NT2/D1 (cell line): Measurements from ENCODE around the gene AGXT.

Experiments
- DNase-seq: peaks from one replicate; pipeline ENCODE4 v3.0.0-alpha.2; 2011; ENCODE audit warnings: low read depth, low spot score
- H3K27me3 ChIP-seq: 2 replicates; pipeline ENCODE4 v1.6.0; 2011; ENCODE audit warnings: mild to moderate bottlenecking; ENCODE audit not compliant: insufficient read length, insufficient read depth
- H3K36me3 ChIP-seq: 2 replicates; pipeline ENCODE4 v1.6.1; 2011; ENCODE audit warnings: mild to moderate bottlenecking, low read length, mixed read lengths; ENCODE audit not compliant: insufficient read depth, insufficient read length
- H3K4me1 ChIP-seq: 2 replicates; pipeline ENCODE4 v1.5.1; 2011; ENCODE audit not compliant: insufficient read depth, insufficient read length
- H3K4me3 ChIP-seq: 2 replicates; pipeline ENCODE4 v1.5.1; 2011; ENCODE audit warnings: low read depth; ENCODE audit not compliant: insufficient read length
- H3K9ac ChIP-seq: 2 replicates; pipeline ENCODE4 v1.6.0; 2011; ENCODE audit warnings: low read depth; ENCODE audit not compliant: insufficient read length
- H3K9me3 ChIP-seq: 2 replicates; pipeline ENCODE4 v1.5.1; 2011; ENCODE audit warnings: mild to moderate bottlenecking, low read length; ENCODE audit not compliant: insufficient read depth
- SUZ12 ChIP-seq: IDR thresholded peaks from 2 replicates; pipeline ENCODE4 v1.6.1; 2011; ENCODE audit not compliant: insufficient read length, insufficient read depth; ENCODE audit errors: extremely low read depth
- YY1 ChIP-seq: IDR thresholded peaks from 2 replicates; pipeline ENCODE4 v1.6.1; 2011; ENCODE audit not compliant: insufficient read length, insufficient read depth
- ZNF274 ChIP-seq: IDR thresholded peaks from 2 replicates; pipeline ENCODE4 v1.6.1; 2011; ENCODE audit warnings: mild to moderate bottlenecking, low read depth, low read length

The AGXT gene

DNA sequence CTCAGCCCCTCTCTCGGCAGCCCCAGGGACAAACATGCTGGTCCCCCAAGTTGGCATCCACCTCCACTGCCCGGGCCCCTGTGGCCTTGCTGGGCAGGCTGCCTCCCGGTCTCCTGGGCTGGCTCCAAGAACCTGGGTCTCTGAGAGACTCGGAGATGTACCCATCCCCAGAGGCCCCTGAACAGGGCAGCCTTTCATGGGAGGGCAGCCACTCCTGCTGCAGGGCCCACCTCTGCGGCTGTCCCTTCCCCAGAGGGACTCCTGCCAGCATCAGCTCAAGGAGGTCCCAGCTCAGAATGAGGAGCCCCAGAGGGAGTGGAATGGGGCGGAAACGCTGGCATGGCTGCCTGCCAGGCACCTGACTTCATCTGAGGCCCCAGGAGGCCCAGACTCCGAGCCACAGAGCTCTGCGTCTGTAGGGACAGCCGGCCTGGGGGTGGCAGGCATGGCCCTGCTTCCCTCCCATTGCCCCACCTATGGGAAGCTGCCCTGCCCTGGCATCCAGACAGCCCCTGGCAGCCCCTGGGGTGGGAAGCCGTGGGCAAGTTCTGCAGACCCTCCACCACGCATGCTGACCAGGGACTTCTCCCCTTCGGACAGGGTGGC lies 36.7 kb downstream of the AGXT start:
- no peak for TF ChIP-seq SUZ12
- TF ChIP-seq YY1 = no peak
- Histone ChIP-seq H3K27me3 (peaks cover 6% of the 10 kb centered on the region), H3K4me3 (no peak overlapping the region), H3K9me3 (peaks cover 8% of the 10 kb centered on the region; the same call in 1 of the 2 replicates), H3K4me1 (peaks cover 10% of the 10 kb centered on the region), H3K36me3 (no peaks in the 10 kb centered on the region), H3K9ac (no peak overlapping the region)
- DNase-seq = no peak

DNA sequence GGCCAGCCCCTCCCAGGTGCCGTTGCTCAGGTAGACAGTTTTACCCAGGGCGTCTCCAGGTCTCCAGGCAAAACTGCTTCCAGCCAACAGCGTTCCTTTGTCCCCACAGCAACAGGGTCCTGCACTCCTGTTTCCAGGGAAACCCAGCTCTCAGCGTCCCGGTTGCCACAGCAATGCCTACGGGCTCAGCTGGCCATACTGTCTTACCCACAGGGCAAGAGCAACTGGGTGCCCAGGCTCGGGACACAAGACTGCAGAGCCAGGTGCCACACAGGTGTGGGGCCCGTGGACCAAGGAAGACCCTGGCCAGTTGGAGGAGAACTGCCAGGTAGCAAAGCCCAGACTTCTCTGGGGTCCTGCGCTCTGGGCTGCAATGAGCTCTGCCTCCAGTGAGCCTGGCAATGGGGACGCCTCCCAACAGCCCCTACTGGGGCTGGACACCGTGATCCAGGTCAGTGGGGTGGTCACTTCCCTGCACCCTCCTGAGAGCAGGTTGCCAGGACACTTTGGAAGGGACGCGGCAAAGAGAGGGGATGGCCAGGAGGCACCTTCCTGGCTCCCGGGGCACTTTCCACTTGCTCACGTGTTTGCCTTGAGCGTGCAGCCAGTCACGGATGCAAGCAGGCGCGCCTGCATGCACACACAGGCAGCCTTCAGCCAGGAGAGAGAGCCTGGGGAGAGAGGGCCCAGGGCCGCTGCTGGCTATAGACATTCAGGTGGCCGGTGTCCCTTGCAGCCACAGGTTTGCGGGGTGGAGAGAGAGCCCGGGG lies 37.7 kb downstream of the AGXT start, which contains the start of gene CROCC2:
Gene CROCC2, plus strand, starts transcription at position 196 of the 770 bp plus-strand sequence. Its CDS starts 178 bp downstream, at position 374.
- H3K27me3 ChIP-seq = peaks cover 6% of the 10 kb centered on the region
- H3K4me1 ChIP-seq = peaks cover 10% of the 10 kb centered on the region
- no peak for DNase-seq
- H3K9ac ChIP-seq = no peak within 1 kb of the TSS
- TF ChIP-seq ZNF274 = no peak
- TF ChIP-seq SUZ12 = no peak
- no peak for TF ChIP-seq YY1
- peaks cover 7% of the 10 kb centered on the region; the same call in 1 of the 2 replicates for H3K9me3 ChIP-seq
- H3K4me3 ChIP-seq = no peak within 1 kb of the TSS
- H3K36me3 ChIP-seq = no peaks in the 10 kb centered on the region

- H3K27me3 ChIP-seq = peaks cover 6% of the 10 kb centered on the region
- H3K36me3 ChIP-seq = no peaks in the 10 kb centered on the region
- no peak for DNase-seq
- TF ChIP-seq ZNF274 (no peak), YY1 (no peak), SUZ12 (no peak)
- H3K4me1 ChIP-seq = peaks cover 10% of the 10 kb centered on the region
- no peak overlapping the region for H3K4me3 ChIP-seq
- peaks cover under 1% of the 10 kb centered on the region; the same call in 1 of the 2 replicates for H3K9me3 ChIP-seq
- H3K9ac ChIP-seq = no peak overlapping the region
These were observed 38.4 kb downstream of the AGXT start for GRCh38 chr2:240906911-240907590.

DNA sequence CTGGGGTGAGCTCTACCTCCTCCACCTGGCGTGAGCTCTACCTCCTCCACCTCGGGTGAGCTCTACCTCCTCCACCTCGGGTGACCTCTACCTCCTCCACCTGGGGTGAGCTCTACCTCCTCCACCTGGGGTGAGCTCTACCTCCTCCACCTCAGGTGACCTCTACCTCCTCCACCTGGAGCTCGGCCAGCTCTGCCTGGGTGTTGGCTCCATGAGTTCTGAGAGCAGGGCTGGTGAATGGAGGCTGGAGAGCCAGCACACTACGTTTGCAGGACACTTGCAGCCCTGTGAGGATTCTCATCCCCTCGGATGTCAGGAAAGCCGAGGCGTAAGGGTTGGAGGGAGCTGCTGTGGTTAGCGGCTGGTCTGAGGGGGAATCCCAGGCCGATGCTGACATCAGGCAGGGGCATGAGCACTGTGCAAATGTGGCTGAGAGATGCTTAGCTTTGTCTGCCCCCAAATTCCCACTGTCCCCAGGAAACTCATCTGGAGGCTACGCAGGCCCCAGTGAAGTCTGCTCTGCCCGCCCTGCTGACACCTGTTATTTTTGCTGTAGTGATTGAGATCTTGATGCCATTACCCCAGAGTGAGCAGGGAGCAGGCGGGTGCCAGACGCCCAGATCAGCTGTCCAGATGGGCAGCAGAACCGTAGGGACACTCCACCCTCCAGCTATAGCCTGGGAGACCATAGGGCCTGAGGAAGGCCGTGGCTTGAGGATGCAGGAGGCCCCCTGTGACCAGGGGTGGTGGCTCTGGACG lies 40.8 kb downstream of the AGXT start:
- H3K9me3 ChIP-seq = no peaks in the 10 kb centered on the region
- peaks cover 6% of the 10 kb centered on the region for H3K27me3 ChIP-seq
- no peak for DNase-seq
- H3K4me3 ChIP-seq = no peak overlapping the region
- no peak overlapping the region for H3K9ac ChIP-seq
- TF ChIP-seq ZNF274 (no peak), SUZ12 (no peak), YY1 (no peak)
- H3K36me3 ChIP-seq = no peaks in the 10 kb centered on the region
- peaks cover 10% of the 10 kb centered on the region for H3K4me1 ChIP-seq

DNA sequence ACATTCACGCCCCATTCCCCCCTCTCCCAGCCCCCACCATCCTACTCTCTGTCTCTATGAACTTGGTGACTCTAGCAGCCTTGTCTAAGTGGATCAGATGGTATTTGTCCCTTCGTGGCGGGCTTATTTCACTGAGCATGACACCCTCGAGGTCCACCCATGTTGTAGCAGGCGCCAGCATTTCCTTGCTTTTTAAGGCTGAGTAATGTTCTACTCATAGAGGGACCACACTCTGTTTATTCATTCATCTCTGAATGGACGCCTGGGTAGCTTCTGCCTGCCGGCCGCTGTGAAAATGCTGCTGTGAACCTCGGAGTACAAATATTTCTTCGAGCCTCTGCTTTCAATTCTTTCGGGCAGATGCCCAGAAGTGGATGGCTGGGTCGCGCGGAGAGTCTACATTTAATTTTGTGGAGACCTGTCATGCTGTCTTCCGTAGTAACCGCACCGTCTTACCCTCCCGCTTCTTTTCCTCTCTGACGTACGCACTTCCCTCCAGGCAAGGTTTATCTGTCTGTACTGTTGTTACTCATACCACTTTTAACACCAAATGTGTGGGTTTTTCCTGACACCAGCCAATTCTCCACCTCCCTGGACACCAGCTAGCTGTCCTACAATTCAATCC lies 43.1 kb downstream of the AGXT start:
- Histone ChIP-seq H3K4me1 (peaks cover 14% of the 10 kb centered on the region), H3K27me3 (peaks cover 8% of the 10 kb centered on the region), H3K36me3 (no peaks in the 10 kb centered on the region), H3K4me3 (no peak overlapping the region), H3K9ac (no peak overlapping the region), H3K9me3 (no peaks in the 10 kb centered on the region)
- TF ChIP-seq SUZ12 = no peak
- no peak for TF ChIP-seq YY1
- no peak for TF ChIP-seq ZNF274
- no peak for DNase-seq

GRCh38 chr2:240912878-240913809 lies 44.5 kb downstream of the AGXT start:
- TF ChIP-seq SUZ12 (no peak), YY1 (no peak), ZNF274 (no peak)
- no peaks in the 10 kb centered on the region for H3K9me3 ChIP-seq
- H3K36me3 ChIP-seq = no peaks in the 10 kb centered on the region
- H3K27me3 ChIP-seq = peaks cover 8% of the 10 kb centered on the region
- no peak overlapping the region for H3K9ac ChIP-seq
- no peak overlapping the region for H3K4me3 ChIP-seq
- no peak for DNase-seq
- peaks cover 21% of the 10 kb centered on the region for H3K4me1 ChIP-seq
